Myocyte (in vitro differentiated cells): ENCODE measurements around the gene SMIM29. TPM values are rescaled to one million over a fixed set of nuclear protein-coding genes. Genes with fewer than 3 reads are reported as not detected.

Experiments used
- microRNA-seq: library from miRNA; unstranded; fragments of <30 nt; microRNA quantifications from one replicate; pipeline ENCODE4, GENCODE V29; 2016
- total RNA-seq: library from RNA; depleted of rRNA; stranded (reverse); fragments of >200 nt; gene quantifications from 2 replicates; pipeline ENCODE4 v1.2.3, GENCODE V29; 2014

SMIM29 gene
- total RNA-seq, 1 donor from 2014 or later, result 25.5 TPM

Small RNA genes within 50 kb of the gene (microRNA-seq; reads per million reads assigned to microRNA genes)
- not detected for gene MIR6835

Other genes starting within 250 kb of the SMIM29 start
- gene GRM4, start 102.9 kb downstream of the SMIM29 start, total RNA-seq, result 0.19 and 0.26 TPM in 2 replicates
- gene HMGA1, start 12.1 kb downstream of the SMIM29 start, total RNA-seq, result 30.4 and 37.5 TPM in 2 replicates
- gene NUDT3, start 143.7 kb upstream of the SMIM29 start, total RNA-seq, result 39.6 and 45.9 TPM in 2 replicates
- 1,443 and 1,569 TPM in 2 replicates for gene RPS10, start 177.1 kb upstream of the SMIM29 start, total RNA-seq
- 4.4 and 5.4 TPM in 2 replicates for gene PACSIN1, start 217.1 kb upstream of the SMIM29 start, total RNA-seq